ENCODE data around the gene GNAT1.

DNA sequence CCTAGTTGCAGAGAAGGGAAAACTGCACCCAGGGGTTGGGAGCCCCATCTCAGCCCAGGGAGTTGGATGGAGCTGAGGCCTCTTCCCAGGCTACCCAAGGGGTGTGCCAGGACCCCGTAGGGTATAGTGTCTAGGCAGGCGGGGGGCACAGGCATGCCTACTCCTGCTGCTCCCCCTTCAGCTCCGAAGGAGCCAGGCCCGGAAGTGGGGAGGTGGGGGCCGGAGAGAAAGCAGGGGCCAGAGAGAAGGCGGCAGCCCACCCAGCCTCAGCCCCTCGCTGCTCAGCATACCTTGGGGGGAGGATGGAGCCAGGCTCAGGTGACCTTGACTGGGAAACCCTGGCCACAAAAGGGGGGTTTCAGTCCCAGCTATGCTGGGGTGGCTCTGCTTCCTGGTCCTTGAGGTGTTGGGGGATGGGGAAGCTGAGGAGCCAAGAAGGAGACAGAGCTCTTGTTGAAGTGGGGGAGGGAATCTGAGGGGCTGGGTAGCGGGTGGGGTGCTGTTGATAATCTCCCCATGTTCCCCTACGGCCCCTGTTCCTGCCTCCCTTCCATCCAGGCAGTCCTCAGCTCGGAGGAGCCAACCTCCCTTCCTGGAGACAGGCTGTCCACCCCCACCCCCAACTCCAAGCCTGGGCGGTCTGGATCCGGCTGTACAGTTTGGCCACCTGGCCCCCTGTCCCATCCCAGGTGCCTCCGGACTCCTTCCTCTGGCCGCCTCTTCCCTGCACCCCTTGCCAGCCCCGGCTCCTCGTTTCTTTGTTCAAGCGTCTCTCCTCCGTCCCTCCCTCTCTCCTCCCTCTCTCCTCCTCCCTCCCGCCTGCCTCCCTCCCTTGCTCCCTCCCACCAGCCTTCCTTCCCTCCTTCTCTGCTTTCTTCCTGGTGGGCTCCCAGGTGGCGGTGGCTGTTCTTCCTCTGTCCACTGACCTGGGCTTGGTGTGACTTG, 34.6 kb upstream of the GNAT1 start:
- TF ChIP-seq, protein P1, sequence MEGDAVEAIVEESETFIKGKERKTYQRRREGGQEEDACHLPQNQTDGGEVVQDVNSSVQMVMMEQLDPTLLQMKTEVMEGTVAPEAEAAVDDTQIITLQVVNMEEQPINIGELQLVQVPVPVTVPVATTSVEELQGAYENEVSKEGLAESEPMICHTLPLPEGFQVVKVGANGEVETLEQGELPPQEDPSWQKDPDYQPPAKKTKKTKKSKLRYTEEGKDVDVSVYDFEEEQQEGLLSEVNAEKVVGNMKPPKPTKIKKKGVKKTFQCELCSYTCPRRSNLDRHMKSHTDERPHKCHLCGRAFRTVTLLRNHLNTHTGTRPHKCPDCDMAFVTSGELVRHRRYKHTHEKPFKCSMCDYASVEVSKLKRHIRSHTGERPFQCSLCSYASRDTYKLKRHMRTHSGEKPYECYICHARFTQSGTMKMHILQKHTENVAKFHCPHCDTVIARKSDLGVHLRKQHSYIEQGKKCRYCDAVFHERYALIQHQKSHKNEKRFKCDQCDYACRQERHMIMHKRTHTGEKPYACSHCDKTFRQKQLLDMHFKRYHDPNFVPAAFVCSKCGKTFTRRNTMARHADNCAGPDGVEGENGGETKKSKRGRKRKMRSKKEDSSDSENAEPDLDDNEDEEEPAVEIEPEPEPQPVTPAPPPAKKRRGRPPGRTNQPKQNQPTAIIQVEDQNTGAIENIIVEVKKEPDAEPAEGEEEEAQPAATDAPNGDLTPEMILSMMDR (IDR thresholded peaks at IDR 0.05; ENCODE audit: insufficient read depth, low read length, poor library complexity, severe bottlenecking): no peak
- TF ChIP-seq EZH2phosphoT487 (conservative IDR thresholded peaks at IDR 0.05; ENCODE audit: low read length): no peak

Measured in SU-DHL-6 (cell line).